ENCODE data around the gene CYP2A6.

GRCh38 chr19:40893112-40893511 lies 42.9 kb upstream of the CYP2A6 start:
- no peak for TF ChIP-seq CTCF (conservative IDR thresholded peaks at IDR 0.05; ENCODE audit: low read depth, low read length)
- TF ChIP-seq RAD21 (IDR thresholded peaks at IDR 0.05; ENCODE audit: low read length): no peak
- TF ChIP-seq POLR2A (IDR thresholded peaks at IDR 0.05; ENCODE audit: low read depth, low read length): no peak
- TF ChIP-seq CEBPB (IDR thresholded peaks at IDR 0.05; ENCODE audit: low read depth, low read length): no peak
- TF ChIP-seq MAZ (IDR thresholded peaks at IDR 0.05; ENCODE audit: borderline replicate concordance, low read depth, low read length): no peak

All from IMR-90 (cell line).